ENCODE results near the gene SULT4A1. TPM values are rescaled to one million over a fixed set of nuclear protein-coding genes. Genes with fewer than 3 reads are reported as not detected.
A peak's percentile ranks its signal among the peaks of the same experiment; 100 is the strongest.

The SULT4A1 gene
- total and polyA plus RNA-seq, 2 of the 8 experiments (the other 6 are each of a cell fraction or from before 2014, with no cell fraction given): 9.1 to 11.8 TPM

DNA sequence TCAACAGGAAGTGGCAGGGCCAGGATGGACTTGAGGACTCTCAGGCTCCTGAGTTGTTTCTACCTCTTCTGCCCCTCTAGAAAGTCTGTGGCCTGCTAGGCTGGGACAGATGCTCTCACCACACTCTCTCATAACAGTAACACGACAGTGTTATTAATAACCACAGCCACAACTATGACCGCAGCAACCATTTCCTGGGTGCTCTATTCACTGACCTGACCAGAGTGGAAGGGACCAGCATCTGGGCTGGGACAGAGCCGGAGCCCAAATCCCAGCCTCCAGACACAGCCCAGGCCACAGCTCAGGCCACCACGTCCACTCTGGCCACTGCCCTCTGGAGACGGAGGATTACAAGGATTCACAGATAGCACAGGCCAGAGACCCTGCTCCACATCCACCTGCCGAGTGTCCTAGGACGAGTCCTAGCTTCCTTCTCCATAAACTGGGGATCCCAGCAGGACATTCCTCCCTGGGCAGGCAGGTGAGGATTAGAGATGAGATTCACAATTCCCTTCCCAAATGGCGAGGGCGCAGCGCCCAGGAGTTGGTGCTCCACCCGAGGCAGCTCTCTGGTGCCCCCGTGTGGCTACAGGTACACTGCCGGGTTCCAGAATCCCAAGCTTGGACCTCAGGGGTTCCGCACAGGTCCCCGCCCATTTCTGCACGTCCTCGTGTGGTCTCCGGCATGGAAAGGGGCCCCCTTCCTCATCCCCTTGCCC lies 22.4 kb upstream of the SULT4A1 start:
- Histone ChIP-seq H3K4me2 (ENCODE audit: insufficient read depth in 1 of 2, low read depth in 2 of 2, low read length in 2 of 2) (no peak overlapping the region), H3K4me3 (ENCODE audit: extremely low read depth in 1 of 4, insufficient read depth in 2 of 4, low read depth in 3 of 4, low read length in 4 of 4) (no peak overlapping the region), H2BK5ac (ENCODE audit: low read depth, low read length) (0 out of 2 replicates have a peak overlapping the region, but pooled peaks have one; percentile 53), H4K91ac (replicated peaks; ENCODE audit: insufficient read length, low read length) (no peak overlapping the region), H3K36me3 (ENCODE audit: control insufficient read depth in 2 of 4, insufficient read depth in 4 of 4, low read length in 3 of 4) (0 out of 8 replicates have a peak, but pooled peaks cover 0 to 2% (median 0%) of the 10 kb centered on the region in 4 experiments), H3K79me1 (ENCODE audit: low read depth, low read length) (no peaks in the 10 kb centered on the region), H2BK15ac (ENCODE audit: low read length) (0 out of 2 replicates have a peak overlapping the region, but pooled peaks have one; percentile 48), H3K56ac (replicated peaks; ENCODE audit: insufficient read length, low read depth, low read length) (no peak overlapping the region), H3K23ac (ENCODE audit: insufficient read length) (no peak overlapping the region), H3K4me1 (replicated peaks in 1 of 4; ENCODE audit: control insufficient read depth in 3 of 4, insufficient read depth in 4 of 4, low read length in 3 of 4) (0 out of 7 replicates have a peak, but pooled peaks cover 0 to 3% (median 1%) of the 10 kb centered on the region in 4 experiments), H3K4ac (replicated peaks; ENCODE audit: insufficient read length, low read depth, low read length) (no peak overlapping the region), H4K5ac (ENCODE audit: insufficient read length, low read depth, low read length) (no peak overlapping the region), H3K9ac (replicated peaks in 1 of 4; ENCODE audit: extremely low read depth in 1 of 4, low read depth in 3 of 4, low read length in 3 of 4) (no peak overlapping the region), H4K20me1 (replicated peaks in 1 of 2; ENCODE audit: control insufficient read depth in 1 of 2, insufficient read depth in 2 of 2, low read length in 2 of 2) (peaks cover 0 to 8% of the 10 kb centered on the region in 2 experiments), H4K8ac (ENCODE audit: extremely low read depth, insufficient read depth, low read length) (no peak overlapping the region), H3K18ac (ENCODE audit: extremely low read depth, low read length) (0 out of 2 replicates have a peak overlapping the region, but pooled peaks have one; percentile 52), H3K27ac (ENCODE audit: low read depth, low read length) (no peak overlapping the region), H2AK5ac (ENCODE audit: low read depth, low read length) (no peak overlapping the region), H3K23me2 (ENCODE audit: low read depth, low read length) (no peaks in the 10 kb centered on the region), H3K9me3 (ENCODE audit: insufficient read depth in 2 of 2, low read depth in 1 of 2, low read length in 1 of 2) (no peaks in the 10 kb centered on the region), H3K79me2 (ENCODE audit: control insufficient read depth in 1 of 2, insufficient read depth in 2 of 2, low read length in 2 of 2) (no peaks in the 10 kb centered on the region), H3K27me3 (replicated peaks in 1 of 4; ENCODE audit: control insufficient read depth in 3 of 4, extremely low read depth in 1 of 4, insufficient read depth in 3 of 4, low read length in 3 of 4) (no peaks in the 10 kb centered on the region), H2AFZ (ENCODE audit: low read length) (no peak overlapping the region), H2BK12ac (ENCODE audit: low read depth, low read length) (no peak overlapping the region), H2BK120ac (replicated peaks; ENCODE audit: low read depth, low read length) (no peak overlapping the region), H2BK20ac (ENCODE audit: low read length) (no peak overlapping the region), H3K14ac (ENCODE audit: insufficient read length) (no peak overlapping the region)
- WGBS, 2 experiments (ENCODE audit: extremely low coverage in 1 of 2, insufficient coverage in 1 of 2, insufficient read length in 1 of 2, insufficient replicate concordance in 2 of 2, low coverage in 1 of 2, low lambda C conversion rate in 2 of 2, missing lambda C conversion rate in 1 of 2): 42% methylated on average over 18 of the region's 18 CpGs; no CpG with 5 or more reads in 1 of the 2 experiments
- POLR2A ChIA-PET (ENCODE audit: partially characterized antibody): interaction anchor here (1.4 kb wide), 1 partner anchor 10 kb away, joined by 3 read pairs; no protein-coding TSS in a partner anchor
- CTCF ChIA-PET (ENCODE audit: partially characterized antibody): interaction anchor here (0.6 to 7.5 kb wide), 40 partner anchors 8 to 1241 kb away, joined by 3 to 226 read pairs (median 4); partner anchors contain the start of genes PNPLA3 and PNPLA5
- DNase-seq (ENCODE audit: low read depth in 1 of 2, low spot score in 2 of 2) (peak in 1 of 2 experiments; percentile 96), FAIRE-seq (no peak)
- TF ChIP-seq TAF7 (optimal IDR thresholded peaks at IDR 0.05; ENCODE audit: borderline replicate concordance, low read depth, low read length) (no peak), MAFK (IDR thresholded peaks at IDR 0.05; ENCODE audit: low read depth, low read length) (no peak), KDM4A (IDR thresholded peaks at IDR 0.05; ENCODE audit: low read depth, low read length, severe bottlenecking) (no peak), SP4 (IDR thresholded peaks at IDR 0.05; ENCODE audit: low read length) (no peak), SIN3A (conservative IDR thresholded peaks at IDR 0.05 in 1 of 2, IDR thresholded peaks at IDR 0.05 in 1 of 2; ENCODE audit: low read depth in 1 of 2, low read length in 2 of 2) (no peak)
- TF ChIP-seq, protein P1, sequence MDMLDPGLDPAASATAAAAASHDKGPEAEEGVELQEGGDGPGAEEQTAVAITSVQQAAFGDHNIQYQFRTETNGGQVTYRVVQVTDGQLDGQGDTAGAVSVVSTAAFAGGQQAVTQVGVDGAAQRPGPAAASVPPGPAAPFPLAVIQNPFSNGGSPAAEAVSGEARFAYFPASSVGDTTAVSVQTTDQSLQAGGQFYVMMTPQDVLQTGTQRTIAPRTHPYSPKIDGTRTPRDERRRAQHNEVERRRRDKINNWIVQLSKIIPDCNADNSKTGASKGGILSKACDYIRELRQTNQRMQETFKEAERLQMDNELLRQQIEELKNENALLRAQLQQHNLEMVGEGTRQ (IDR thresholded peaks at IDR 0.05; ENCODE audit: low read length): no peak
